ENCODE data around the gene CLRN3.

The CLRN3 gene

GRCh38 chr10:127892743-127893142 is at the start of gene CLRN3:
Gene CLRN3, minus strand, starts transcription at chr10:127892941. Its CDS starts 157 bp downstream, at chr10:127892784.
- DNase-seq (ENCODE audit: low spot score), result no peak

DNA sequence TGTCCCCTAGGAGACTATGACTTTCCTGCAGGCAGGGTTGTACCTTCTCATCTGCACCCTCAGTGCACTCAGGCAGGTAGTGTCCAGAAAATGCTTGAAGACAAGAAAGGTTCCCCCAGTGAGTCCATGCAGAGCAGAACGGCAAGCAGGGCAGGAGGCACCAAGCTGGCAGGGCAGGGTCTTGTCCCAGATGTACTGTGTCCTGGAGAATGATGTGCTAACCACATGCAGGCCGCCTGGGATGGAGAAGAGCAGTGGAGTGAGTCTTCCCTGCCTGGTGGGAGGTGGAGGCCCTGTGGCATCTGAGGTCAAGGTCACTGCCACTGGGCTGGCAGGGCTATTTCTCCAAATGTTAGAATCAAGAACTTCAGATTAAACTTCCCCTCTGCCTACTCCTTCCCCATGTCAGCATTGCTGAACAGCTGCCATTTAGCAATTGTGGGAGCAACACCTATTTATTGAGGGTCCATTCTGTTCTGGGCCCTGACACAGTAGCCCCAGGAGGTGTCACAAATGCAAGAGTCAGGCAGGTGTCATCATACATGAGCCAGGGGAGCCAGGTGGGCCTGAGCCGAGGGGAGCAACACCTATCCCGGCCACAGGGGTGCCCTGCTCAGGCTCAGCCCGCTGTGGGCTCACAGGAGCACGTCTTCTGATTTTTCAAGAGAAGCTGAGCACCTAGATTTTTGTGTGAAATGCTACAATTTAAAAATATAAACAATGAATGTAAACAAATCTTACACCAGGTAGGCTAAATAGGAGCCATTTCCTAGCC is 48.3 kb upstream of the CLRN3 start:
- no peak for DNase-seq (ENCODE audit: low spot score)

GRCh38 chr10:127939786-127940330 is 47.1 kb upstream of the CLRN3 start:
- DNase-seq (ENCODE audit: low spot score), result no peak

DNA sequence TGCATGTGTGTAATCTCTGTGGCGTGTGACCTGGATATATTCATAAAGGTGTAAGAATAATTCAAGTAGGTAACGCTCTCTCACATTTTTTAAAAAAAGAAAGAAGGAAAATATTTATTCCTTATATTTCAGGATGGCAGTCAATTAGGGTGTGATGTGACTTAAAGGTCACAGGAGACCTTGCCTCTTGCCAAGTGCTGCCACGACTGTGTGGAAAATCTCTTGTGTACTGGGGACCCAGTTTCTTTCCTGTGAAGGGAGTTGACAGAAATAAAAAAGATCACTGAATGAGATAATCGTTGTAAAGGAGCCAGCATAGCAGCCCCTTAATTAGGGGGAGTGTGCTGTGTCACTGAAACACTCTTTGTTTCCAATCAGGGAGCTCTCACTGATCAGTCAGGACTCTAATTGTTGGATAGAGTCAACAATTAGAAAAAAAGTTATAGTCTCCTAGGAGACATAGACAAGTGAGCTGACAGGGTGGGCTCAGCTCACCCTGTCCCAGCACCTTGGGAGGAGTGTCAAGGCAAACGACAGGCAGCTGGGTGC is 45.2 kb upstream of the CLRN3 start:
- DNase-seq (ENCODE audit: low spot score), result no peak

GRCh38 chr10:127937069-127937468 is 44.3 kb upstream of the CLRN3 start:
- no peak for DNase-seq (ENCODE audit: low spot score)

DNA sequence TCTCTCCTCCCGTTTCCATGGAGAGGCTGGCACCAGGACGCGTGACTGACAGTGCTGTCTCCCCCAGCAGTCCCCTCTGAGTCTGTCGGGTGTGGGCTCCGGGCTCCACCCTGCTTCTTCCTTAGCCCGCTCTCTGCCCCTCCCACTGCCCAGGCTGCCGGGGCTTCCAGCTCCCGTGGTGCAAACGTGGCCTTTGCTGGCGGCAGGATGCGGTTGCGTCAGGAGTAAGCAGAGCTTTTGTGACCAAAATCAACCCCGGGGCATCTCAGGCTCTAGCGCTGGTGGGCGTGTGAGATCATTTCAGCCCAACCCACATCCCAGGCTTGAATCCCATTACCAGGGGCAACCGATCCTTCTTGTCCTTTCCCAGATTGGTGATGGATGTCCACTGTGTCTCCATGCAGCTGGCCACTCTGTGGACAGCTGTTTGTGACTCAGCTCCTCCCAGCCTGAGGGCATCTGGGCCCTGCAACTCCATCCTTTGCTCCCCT is 42.4 kb upstream of the CLRN3 start:
- DNase-seq (ENCODE audit: low spot score), result no peak

GRCh38 chr10:127934383-127934782 is 41.6 kb upstream of the CLRN3 start:
- DNase-seq (ENCODE audit: low spot score), result no peak

DNA sequence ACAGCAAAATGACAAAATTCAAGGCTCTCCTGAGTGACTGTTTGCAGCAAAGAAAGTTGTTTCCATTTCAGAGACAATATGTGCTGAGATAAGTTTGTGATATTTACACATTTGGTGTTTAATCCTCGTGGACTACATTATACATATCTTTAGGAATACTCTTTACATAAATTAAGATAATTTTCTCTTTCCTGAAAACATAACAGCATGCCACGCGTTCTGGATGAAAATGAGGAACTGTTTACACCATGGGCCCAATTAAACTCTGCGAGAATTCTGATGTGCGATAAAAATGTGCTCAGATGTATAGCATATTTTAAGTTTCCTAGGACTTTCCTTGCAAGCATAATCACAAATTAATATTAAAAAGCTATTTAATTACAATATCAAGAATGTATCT is 40.5 kb upstream of the CLRN3 start:
- no peak for DNase-seq (ENCODE audit: low spot score)

- no peak for DNase-seq (ENCODE audit: low spot score)
Measured at GRCh38 chr10:127932521-127933270, 40.0 kb upstream of the CLRN3 start.

DNA sequence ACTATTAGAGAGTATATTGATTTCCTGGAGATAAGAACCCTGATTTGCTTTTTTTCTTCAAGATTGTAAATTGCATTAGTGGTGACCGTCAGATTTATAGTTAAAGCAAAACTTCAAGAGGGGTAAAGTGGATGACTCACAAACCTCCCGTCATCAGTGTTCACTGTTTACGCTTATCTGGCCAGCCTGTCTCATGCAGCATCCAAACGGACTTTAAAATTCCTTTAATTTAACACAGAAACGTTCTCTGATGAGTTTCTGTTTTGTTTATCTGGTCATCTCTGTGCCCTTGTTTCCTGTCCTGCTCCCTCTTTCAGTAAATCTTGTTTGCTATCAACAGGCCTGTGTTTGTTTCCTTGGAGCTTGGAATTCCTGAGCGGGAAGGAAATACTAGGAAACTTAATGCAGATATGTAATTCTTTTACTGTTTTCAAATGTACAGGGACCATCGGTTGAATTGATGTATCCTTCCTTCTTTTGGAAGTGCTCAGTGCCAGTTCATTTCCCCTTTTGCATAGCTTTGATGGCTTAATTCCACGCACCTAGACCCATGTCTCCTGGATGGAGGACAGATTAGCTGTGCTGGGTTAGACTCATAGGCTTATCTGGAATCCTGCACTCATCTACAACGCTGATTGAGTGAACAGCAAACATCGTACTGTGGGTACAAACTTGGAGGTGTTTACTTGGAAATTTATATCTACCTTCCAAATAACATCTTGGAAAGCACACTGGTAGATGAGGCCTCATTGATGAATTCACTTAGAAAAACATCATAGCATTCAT is 35.5 kb upstream of the CLRN3 start:
- no peak for DNase-seq (ENCODE audit: low spot score)

GRCh38 chr10:127926455-127926854 is 33.7 kb upstream of the CLRN3 start:
- DNase-seq (ENCODE audit: low spot score), result no peak

DNA sequence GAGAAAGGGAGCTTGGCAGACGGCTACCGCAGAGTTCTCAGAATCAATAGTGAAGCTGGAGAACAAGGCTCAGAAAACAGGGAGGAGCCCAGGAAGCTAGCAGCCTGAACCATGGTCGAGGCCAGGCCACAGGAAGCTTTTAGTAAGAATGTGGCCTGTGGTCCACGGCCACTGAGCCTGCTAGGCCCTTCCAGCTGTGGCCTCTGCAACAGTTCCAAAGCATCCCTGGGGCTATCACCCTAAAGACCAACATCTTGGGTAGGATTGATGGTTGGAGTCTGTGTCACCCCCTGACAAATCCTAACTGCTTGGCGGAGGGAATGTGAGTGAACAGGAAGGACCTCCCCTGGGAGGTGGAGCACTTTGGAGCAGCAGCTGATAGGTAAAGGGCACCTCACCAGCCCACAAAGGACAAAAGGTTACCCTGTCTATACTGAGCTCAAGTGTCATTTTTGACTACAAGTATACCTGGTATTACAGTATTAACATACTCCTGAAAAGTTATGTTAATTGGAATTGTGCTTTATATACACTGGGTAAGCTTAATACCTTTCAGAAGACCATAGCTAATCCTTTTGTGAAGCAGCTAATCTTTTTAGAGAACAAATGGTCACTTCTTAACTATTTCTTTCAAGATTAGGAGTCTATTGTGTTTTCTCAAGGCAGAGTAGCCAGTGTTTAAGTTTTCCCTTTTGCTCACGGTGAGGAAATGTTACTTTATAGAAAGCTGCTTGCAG is 32.9 kb upstream of the CLRN3 start:
- no peak for DNase-seq (ENCODE audit: low spot score)

DNA sequence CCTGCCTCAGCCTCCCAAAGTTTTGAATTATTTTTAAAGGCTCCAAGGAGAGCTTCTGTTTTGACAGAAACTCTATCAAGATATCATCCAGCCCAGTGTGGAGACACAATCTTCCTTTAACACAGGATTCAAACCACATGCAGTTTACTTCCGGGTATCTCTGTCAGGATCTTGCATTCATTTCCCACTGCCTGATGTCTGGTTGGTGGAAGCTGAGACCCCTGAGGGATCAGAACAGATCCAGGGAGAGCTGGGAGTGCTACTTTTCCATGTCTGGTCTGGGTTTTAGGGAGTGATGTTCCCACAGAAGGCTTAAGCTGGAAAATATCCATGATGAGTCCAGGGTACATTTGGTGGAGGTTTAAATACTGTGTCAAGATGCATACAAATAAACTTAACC is 30.9 kb upstream of the CLRN3 start:
- DNase-seq (ENCODE audit: low spot score), result no peak

- no peak for DNase-seq (ENCODE audit: low spot score)
Measured at GRCh38 chr10:127922675-127923366, 30.1 kb upstream of the CLRN3 start.

- DNase-seq (ENCODE audit: low spot score), result no peak
Measured at GRCh38 chr10:127922206-127922605, 29.5 kb upstream of the CLRN3 start.

DNA sequence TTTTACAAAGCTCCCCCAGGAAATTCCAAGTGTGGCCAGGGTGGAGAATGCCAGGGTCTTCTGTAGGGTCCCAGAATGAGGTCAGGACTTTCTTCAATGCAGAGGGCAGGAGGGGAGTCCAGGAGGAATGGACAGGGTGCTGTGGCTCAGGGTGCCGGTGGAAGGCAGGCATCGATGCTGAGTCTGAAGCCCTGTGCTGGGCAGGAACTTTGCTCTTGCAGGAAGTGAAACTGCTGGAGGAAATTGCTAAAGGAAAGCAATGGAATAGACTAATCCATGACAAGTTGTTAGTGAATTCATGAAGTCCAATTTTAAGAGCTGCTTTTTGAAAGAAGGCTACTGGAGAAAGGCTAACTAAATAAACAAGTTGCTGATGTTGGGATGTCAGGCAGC is 29.0 kb upstream of the CLRN3 start:
- DNase-seq (ENCODE audit: low spot score), result no peak

- no peak for DNase-seq (ENCODE audit: low spot score)
Measured at GRCh38 chr10:127921075-127921752, 28.5 kb upstream of the CLRN3 start.

DNA sequence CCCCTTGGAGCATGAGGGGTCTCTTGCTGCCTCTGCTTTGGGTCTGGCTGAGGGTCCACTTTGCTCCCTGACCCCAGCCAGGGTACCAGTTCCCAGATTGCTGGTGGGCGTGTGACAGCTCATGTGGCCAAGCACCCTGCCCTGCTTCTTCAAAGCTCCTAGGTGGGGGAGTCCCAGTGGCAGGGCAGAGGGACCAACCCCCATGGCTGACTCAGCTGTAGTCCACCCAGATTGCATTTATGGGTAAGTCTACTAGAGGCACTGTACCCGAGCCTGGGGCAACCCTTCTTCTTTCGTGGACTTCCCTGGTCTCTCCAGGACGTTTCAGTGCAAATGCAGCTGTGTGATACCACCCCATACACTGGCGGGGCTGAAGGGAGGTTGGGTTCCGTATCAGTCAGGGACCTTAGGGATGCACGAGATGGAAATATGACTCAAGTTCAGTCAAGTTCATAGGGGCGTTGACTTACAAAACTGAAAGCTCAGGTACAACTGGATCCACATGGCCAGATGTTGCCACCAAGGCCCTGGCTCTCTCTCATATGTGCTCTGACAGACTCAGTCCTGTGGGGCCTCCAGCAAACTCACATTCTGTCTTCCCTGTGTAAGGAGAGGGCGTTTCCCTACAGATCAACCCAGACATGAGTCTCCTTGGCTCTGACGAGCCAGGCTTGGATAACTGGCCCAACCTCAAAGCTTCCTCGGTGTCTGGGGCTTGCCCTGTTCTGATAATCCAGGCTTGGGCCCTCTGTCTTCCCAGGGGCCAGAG is 27.7 kb upstream of the CLRN3 start:
- no peak for DNase-seq (ENCODE audit: low spot score)
